GM19043 (cell line): ENCODE data around the gene CD58.
A peak's percentile ranks its signal among the peaks of the same experiment; 100 is the strongest.

ENCODE experiments used
- ATAC-seq: cut with Tn5 transposase; IDR thresholded peaks from one replicate; pipeline ENCODE4 v1.9.1; 2021; ENCODE audit warnings: low read depth; ENCODE audit not compliant: unreplicated experiment

CD58 gene

DNA sequence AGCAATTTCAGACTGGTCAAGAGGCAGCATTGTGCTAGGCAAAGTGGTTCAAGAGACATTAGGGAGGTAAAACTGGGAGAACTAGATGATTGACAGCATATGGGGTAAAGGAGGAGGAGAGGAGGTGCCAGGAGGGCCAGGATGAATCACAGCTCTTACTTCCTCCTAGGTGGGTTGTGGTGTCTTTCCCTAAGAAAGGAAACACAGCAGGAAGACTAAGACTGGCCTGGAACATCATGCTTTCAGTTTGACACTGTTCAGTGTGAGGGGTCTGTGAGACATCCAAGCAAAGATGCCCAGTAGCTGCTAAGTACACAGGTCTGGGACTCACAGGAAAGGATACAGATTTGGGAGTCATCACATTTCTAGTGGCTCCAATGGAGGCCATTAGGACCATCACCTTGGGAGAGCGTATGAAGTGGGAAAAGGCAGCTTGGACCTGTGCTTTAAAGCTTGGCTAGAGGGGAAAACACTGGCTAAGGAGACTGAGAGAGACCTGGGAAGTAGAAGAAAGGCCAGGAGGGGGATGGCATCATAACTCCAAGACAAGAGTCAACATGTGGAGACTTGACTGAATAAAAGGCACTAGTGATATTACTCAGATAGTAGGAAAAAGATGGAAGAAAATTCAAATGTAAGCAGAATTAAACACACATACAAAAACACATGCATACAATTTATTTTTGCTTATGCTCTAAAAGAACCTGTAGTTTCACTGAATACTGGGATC lies 17.3 kb downstream of the CD58 start:
- no peak for ATAC-seq

DNA sequence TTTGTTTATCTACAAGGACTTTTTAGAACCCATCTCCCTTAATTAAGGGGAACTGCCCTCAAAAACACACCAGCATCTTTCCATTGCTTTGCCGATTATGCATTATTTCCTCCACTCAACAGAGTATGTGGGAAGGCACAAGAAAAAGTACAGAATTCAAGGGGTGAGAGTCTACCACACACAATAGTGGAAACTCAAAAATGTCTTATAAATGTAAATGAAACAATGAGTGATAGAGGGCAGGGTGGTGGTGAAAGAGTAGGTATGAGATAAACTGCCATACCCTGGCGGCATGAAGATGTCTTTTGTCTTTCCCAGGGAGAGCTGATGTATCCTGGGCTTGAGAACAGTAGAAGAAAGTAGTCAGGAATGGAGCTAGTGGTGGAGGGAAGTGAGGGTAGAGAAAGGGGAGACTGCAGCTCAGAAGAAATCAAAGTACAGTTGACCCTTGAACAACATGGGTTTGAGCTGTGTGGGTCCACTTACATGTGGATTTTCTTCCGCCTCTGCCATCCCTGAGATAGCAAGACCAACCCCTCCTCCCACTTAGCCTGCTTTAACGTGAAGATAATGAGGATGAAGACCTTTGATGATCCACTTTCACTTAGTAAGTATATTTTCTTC lies 24.4 kb downstream of the CD58 start:
- ATAC-seq, result no peak

DNA sequence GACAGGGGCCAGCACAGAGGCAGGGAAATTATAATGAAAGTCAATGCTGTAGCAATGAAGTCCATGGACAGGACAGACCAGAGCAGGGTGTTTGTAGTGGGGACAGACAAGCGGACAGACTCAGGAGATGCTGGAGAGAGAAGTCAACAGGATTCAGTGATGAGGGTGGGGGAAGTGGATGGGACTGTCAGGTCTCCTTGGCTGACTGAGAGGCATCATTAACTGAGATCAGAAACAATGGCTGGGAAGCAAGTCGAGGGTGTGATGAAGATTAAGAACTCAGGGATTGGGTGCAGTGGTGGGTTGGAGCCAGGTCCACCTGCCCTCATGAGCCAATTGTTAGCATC lies 25.5 kb downstream of the CD58 start:
- ATAC-seq, result peak; percentile 5

GRCh38 chr1:116544588-116545358 lies 26.1 kb downstream of the CD58 start:
- ATAC-seq, result peak; percentile 37

DNA sequence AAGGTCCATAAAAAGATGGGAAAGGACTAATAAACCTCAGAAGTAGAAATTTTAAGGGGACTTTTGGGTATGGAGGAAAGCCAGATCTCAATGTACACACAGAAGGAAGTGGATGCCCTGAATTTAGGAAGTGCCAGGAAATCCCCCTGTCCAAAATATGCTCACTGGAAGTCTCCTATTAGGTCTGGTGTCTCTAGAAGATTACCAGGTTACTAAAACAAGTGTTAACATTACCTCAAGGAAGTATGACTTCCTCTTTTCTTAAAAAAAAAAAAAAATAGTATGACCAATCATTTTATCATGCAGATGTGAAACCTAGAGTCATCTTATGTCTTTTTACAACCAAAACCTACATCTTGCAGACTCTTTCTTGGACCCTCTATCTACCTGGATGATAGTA lies 30.7 kb downstream of the CD58 start:
- ATAC-seq, result peak; percentile 49

DNA sequence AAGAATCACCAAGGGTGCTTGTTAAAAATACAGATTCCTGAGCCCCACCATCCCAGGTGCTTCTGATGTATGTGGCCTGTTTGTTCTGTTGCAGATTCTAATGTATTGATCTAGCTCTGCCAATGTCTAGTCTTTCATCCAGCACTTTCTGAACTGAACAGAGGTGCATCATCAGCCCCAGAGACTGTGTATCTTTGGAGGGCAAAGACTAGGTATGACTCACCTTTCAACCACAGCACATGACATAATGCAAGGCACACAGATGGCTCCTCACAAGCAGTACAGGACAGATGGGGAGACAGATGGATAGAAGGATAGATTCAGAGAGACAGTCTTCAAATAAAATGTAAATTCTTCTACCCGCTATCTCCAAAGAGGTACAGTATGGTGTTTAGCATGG lies 32.3 kb downstream of the CD58 start:
- peak; percentile 58 for ATAC-seq

DNA sequence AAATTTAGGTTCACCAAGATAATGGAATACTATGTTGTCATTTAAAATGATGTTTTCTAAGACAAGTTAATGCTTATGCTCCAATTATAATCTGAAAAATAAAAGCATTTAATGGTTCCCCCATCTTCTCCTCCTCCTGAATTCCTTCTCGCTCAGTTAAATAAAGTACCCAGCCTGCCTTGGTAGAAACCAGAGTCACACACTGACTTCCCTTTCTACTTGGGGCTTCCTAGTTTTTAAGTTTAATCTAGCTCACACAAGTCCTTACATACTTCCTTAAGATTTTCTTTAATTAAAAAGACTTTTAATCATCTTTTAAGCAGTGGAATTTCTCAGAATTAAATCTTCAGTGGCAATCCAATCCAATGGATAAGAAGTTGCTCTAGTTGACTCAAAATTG lies 32.9 kb downstream of the CD58 start:
- ATAC-seq, result no peak

DNA sequence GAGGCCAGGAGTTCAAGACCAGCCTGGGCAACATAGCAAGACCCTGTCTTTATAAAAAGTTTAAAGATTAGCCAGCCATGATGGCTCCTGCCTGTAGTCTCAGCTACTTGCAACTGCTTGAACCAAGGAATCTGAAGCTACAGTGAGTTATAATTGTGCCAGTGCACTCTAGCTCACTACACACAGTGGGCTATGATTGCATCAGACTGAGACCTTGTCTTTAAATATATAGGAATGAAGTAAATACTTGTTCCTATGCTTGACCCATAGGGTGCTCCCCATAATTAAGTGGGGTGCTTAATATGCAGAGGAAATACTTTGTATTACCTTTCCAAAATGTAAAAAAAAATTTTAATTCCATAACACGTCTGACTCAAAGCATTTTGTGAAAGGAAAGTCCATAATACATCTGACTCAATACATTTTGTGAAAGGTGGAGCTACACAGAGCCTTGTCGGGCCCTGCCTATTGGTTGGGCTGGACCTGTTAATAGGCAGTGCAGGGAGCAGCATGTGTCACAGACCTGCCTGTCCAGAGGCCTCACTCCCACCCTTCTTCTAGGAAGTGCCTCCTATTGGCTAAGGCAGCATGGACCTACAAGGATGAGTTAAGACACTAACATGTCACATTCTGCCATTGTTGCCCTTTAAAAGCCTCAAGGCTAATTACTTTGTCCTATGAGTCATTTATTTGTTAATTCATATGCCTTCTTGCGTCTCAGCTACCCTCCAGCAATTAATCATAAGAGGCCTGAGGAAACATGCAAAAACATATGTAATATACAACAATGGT lies 33.6 kb downstream of the CD58 start:
- no peak for ATAC-seq

DNA sequence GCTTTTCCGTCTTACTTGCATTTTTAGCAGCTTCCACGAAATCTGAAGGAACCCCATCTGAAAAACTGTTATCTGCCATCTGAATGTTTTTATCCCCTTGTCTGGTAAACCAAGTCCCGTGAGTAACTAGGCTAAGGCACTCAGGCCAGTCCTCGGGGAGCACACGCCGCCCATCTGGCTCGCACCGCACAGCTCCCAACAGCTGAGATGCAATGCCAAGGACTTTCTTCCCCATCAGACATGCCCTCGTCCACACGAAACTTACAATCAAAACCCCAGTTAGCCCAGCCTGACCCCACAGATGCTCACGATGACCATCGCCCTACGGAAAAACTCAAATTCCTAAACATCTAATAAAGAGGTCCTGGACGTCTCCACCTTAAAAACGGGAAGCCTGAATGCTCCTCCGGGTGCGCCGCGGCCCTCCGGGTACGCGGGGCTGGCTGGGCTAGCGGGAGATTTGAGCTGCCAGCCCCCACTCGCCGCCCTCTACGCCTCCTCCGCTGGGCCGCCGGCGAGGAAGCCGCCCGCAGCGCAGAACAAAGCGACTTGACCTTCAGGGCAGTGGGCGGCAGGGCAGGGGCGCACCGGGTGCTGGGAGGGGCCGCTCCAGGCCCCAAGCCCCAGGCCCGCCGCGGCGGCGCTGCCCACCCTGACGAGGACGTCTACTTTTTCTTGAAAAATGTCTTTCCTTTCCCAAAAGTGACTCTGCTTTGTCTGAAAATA lies 36.6 kb downstream of the CD58 start:
- no peak for ATAC-seq

DNA sequence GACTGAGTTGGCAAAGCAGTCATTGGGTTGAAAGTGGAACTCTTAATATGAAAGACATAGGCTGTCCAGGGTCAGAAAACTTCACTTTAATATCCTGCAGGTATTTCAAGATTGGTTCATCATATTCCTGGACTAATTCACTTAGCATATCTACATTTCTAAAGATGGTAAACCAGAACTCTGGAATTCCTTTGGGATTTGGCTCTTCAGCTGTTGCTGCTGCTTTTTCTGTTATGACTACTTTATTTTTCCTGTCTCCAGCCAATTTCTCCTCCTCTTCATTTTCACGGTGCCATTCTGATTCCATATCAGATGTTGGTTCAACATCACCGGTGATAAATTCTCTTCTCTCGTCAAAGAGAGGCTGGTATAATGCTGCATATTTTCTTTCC lies 37.4 kb downstream of the CD58 start:
- ATAC-seq, result no peak

DNA sequence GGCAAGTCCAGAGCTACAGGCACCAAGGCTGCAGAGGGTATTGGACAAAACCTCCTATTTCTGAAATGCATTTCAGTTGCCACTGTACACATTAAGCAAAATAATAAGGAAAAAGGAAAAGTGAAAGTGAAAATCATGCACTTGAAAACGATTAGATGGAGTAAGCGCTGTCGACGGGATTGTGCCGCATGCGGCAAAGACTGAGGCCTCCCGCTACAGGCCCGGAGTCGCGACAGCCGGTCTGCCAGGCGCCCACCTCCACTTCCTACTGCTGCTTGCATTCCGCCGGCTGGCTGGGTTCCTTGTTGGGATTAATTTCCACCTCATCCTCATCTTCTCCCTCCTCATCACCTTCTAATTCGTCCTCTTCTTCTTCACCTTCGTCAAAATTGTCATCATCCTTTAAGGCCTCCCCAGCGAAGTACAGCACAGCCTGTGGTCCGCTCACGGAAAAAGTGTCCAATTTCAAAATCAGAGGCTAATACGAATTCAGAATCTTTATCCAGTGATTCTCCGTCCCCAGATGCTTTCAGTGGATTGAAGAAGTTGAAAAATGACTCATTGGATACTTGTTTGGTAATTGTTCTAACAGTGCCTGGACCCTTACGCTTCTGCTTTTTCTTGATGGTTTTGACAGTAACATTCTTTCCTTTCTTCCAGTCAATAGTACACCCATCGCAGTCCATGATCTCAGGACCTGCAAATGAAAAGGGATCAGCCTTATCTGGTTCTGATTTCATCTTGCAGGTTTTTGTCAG lies 38.0 kb downstream of the CD58 start:
- ATAC-seq, result no peak

- ATAC-seq, result no peak
These were observed 38.9 kb downstream of the CD58 start for GRCh38 chr1:116531917-116532316.

- ATAC-seq, result no peak
These were observed 41.1 kb downstream of the CD58 start for GRCh38 chr1:116529681-116530080.

GRCh38 chr1:116529199-116529631 lies 41.6 kb downstream of the CD58 start:
- no peak for ATAC-seq

DNA sequence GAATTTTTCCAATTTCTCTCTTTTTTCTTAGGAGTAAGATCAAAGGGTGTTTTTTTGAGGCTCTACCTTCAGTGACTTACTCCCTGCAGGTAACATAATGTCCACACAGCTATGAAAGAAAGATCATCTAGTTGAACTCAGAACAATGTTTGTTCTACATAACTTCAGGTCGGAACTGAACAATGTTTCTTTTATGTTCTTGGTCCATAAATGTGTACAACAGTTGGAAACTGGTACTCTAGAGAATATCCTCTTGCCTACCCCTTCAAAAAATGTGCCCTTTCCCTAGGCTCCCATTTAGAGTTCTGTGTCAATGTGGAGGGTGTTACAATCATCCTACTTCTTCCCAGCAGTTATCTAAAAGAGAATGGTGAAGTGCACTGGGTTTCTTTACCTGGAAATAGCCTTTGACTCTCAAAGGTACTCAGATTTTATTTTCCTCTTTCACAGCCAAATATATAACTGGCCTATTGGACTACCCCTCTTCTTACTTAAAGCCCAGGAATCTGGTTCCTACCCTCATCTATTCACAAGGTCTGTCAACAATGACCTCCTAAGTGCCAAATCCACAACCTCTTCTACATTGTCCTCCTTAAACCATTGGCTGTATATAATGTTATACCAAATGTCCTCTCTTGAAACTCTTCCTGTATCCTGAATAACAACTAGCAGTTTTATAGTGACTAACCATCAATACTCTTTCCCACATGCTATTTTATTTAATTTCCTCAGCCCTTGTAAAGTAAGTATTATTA lies 42.3 kb downstream of the CD58 start:
- ATAC-seq, result no peak

DNA sequence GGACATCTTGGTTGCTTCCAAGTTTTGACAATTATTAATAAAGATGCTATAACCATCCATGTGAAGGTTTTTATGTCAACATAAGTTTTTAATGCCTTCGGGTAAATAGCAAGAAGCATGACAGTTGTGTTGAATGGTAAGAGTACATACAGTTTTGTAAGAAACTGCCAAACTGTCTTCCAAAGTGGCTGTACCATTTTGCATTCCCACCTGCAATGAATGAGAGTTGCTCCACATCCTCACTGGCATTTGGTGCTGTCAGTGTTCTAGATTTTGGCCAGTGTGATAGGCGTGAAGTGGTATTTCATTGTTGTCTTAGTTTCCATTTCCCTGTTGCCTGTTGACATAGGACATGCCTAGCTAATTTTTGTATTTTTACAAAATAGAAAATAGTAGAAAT lies 45.4 kb downstream of the CD58 start:
- no peak for ATAC-seq

DNA sequence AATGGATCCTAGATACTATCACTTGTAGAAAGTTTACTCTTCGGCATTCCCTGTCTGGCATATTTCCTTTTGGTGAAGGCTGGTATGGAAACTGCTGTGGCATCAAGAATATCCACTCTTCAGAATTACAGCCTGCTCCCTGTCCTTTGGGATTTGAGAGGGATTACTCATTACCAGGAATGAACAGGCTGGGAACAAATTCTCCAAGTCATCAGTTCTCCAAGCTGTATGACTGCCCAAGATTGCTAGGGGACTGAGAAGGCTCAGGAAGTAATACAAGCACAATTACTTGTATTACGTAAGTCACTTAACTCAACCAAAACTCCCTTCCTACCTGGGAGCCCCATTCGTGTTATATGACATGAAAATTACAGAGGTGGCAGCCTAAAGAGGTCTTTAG lies 49.6 kb downstream of the CD58 start:
- ATAC-seq, result no peak

GRCh38 chr1:116518400-116518799 lies 52.4 kb downstream of the CD58 start:
- no peak for ATAC-seq

DNA sequence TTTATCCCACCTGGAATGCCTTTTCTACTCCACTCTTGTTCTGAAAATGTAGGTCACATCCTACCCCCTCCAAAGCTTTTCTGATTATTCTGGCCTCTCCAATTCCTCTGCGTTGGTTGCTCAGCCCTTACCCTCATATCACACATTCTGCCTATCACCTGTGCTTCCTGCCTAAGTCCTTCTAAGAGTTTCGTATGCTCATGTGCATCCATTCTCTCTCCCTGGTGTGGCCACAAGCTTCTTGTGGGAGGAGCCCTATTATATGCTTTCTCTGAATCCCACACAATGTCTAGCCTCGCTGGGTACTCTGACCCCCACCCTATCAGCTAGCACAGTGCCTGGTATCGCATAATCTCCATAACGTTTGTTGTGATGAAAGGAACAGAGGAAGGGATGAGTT lies 54.2 kb downstream of the CD58 start:
- no peak for ATAC-seq
